HepG2 (cell line): ENCODE data around the gene ATP2B2. TPM values are rescaled to one million over a fixed set of nuclear protein-coding genes. Genes with fewer than 3 reads are reported as not detected.
A peak's percentile ranks its signal among the peaks of the same experiment; 100 is the strongest.

Experiments used
- BCL3 ChIP-seq: sonication (generic); formaldehyde crosslinking; IDR thresholded peaks from 2 replicates; pipeline ENCODE4 v1.5.1; 2020; ENCODE audit warnings: mild to moderate bottlenecking, missing genetic modification reagents, moderate library complexity
- CSRNP2 ChIP-seq: sonication (generic); formaldehyde crosslinking; conservative IDR thresholded peaks from 2 replicates; pipeline ENCODE4 v1.8.0; 2022; ENCODE audit warnings: low read depth, missing genetic modification reagents
- CTCF ChIP-seq: sonication (generic); formaldehyde crosslinking; IDR thresholded peaks from 2 replicates; pipeline ENCODE4 v1.5.0; 2020; ENCODE audit warnings: mild to moderate bottlenecking, missing genetic modification reagents, moderate library complexity
- ETV6 ChIP-seq: sonication (generic); formaldehyde crosslinking; conservative IDR thresholded peaks from 2 replicates; pipeline ENCODE4 v1.4.0; 2020; ENCODE audit warnings: missing genetic modification reagents
- HOXA9 ChIP-seq: sonication (generic); formaldehyde crosslinking; IDR thresholded peaks from 2 replicates; pipeline ENCODE4 v1.8.1; 2022; ENCODE audit warnings: missing genetic modification reagents, mild to moderate bottlenecking, moderate library complexity, borderline replicate concordance
- JUNB ChIP-seq: sonication (generic); formaldehyde crosslinking; IDR thresholded peaks from 2 replicates; pipeline ENCODE4 v1.8.0; 2022; ENCODE audit warnings: missing genetic modification reagents, mild to moderate bottlenecking, borderline replicate concordance
- KLF11 ChIP-seq: IDR thresholded peaks from 2 replicates; pipeline ENCODE4 v1.6.1; 2016; ENCODE audit warnings: missing compliant biosample characterization
- NR2F2 ChIP-seq: IDR thresholded peaks from 2 replicates; pipeline ENCODE4 v1.6.1; 2012; ENCODE audit warnings: low read depth, inconsistent platforms, borderline replicate concordance
- PAX8 ChIP-seq: sonication (generic); formaldehyde crosslinking; IDR thresholded peaks from 2 replicates; pipeline ENCODE4 v1.8.0; 2022; ENCODE audit warnings: mild to moderate bottlenecking, missing genetic modification reagents, borderline replicate concordance
- REPIN1 ChIP-seq: sonication (generic); formaldehyde crosslinking; IDR thresholded peaks from 2 replicates; pipeline ENCODE4 v1.8.0; 2022; ENCODE audit warnings: missing genetic modification reagents, low read depth, mild to moderate bottlenecking, borderline replicate concordance
- SALL1 ChIP-seq: sonication (generic); formaldehyde crosslinking; IDR thresholded peaks from 2 replicates; pipeline ENCODE4 v1.8.0; 2022; ENCODE audit warnings: mild to moderate bottlenecking, missing genetic modification reagents
- SOX6 ChIP-seq, 2 experiments: fragments of 450-650 bp in 1 of 2; sonication (generic) in 1 of 2; formaldehyde crosslinking in 1 of 2; IDR thresholded peaks; 2 replicates each; pipeline versions ENCODE4 v1.4.0 to v1.6.1; 2017 to 2020; ENCODE audit warnings: antibody characterized with exemption in 1 of 2, mild to moderate bottlenecking in 1 of 2, missing genetic modification reagents in 1 of 2
- STAG1 ChIP-seq: sonication (generic); formaldehyde crosslinking; IDR thresholded peaks from 2 replicates; pipeline ENCODE4 v1.4.0; 2020; ENCODE audit warnings: missing genetic modification reagents
- THAP7 ChIP-seq: sonication (generic); formaldehyde crosslinking; IDR thresholded peaks from 2 replicates; pipeline ENCODE4 v1.8.1; 2023; ENCODE audit warnings: mild to moderate bottlenecking, missing genetic modification reagents
- ZNF207 ChIP-seq: fragments of 450-650 bp; IDR thresholded peaks from 2 replicates; pipeline ENCODE4 v1.6.1; 2016; ENCODE audit warnings: antibody characterized with exemption, borderline replicate concordance
- ZNF256 ChIP-seq: sonication (generic); formaldehyde crosslinking; conservative IDR thresholded peaks from 2 replicates; pipeline ENCODE4 v1.4.0; 2020; ENCODE audit warnings: missing genetic modification reagents
- ZNF275 ChIP-seq: sonication (generic); formaldehyde crosslinking; IDR thresholded peaks from 2 replicates; pipeline ENCODE4 v1.8.0; 2022; ENCODE audit warnings: missing genetic modification reagents, mild to moderate bottlenecking, inconsistent platforms, borderline replicate concordance
- ZNF33A ChIP-seq: sonication (generic); formaldehyde crosslinking; IDR thresholded peaks from 2 replicates; pipeline ENCODE4 v1.5.1; 2020; ENCODE audit warnings: missing genetic modification reagents, mild to moderate bottlenecking, moderate library complexity, borderline replicate concordance
- ZNF414 ChIP-seq: sonication (generic); formaldehyde crosslinking; IDR thresholded peaks from 2 replicates; pipeline ENCODE4 v1.5.0; 2020; ENCODE audit warnings: missing genetic modification reagents
- ZNF501 ChIP-seq: sonication (generic); formaldehyde crosslinking; IDR thresholded peaks from 2 replicates; pipeline ENCODE4 v1.5.1; 2020; ENCODE audit warnings: mild to moderate bottlenecking, moderate library complexity, missing genetic modification reagents
- ZNF614 ChIP-seq: IDR thresholded peaks from 2 replicates; pipeline ENCODE4 v1.6.1; 2018; ENCODE audit warnings: missing biosample characterization, missing genetic modification reagents, inconsistent platforms, borderline replicate concordance
- ZNF883 ChIP-seq: sonication (generic); formaldehyde crosslinking; IDR thresholded peaks from 2 replicates; pipeline ENCODE4 v1.5.1; 2020; ENCODE audit warnings: mild to moderate bottlenecking, missing genetic modification reagents; ENCODE audit errors: not compliant biosample characterization
- polyA plus RNA-seq, 8 experiments: library from polyadenylated mRNA; depleted of rRNA in 3 of 8; stranded (reverse) in 7 of 8; unstranded in 1 of 8; fragments of >200 nt; fragmentation: Illumina TruSeq in 4 of 8; extraction: Trizol in 4 of 8; gene quantifications; 2 replicates each; pipeline versions ENCODE4 v1.2.1 to v1.2.3, GENCODE V29; 2011 to 2016; ENCODE audit warnings: low read depth in 4 of 8, missing spikeins in 1 of 8, mixed read lengths in 1 of 8; ENCODE audit not compliant: insufficient read depth in 1 of 8
- total RNA-seq, 5 experiments: library from RNA; depleted of rRNA; stranded (reverse); fragments of >200 nt; fragmentation: Illumina TruSeq; extraction: Trizol; gene quantifications; 2 replicates each; pipeline ENCODE4 v1.2.3, GENCODE V29; 2016; ENCODE audit warnings: low read depth in 1 of 5

Gene ATP2B2
- total and polyA plus RNA-seq, 2 of the 13 experiments (the other 11 are each of a cell fraction or from before 2014, with no cell fraction given): 1.5 to 2.3 TPM

GRCh38 chr3:10515884-10516495 lies 10.6 kb upstream of the ATP2B2 start (continued):
- TF ChIP-seq ZNF207 (no peak), CTCF (CRISPR knock-in tag) (peak; percentile 73), HOXA9 (CRISPR knock-in tag) (no peak), STAG1 (CRISPR knock-in tag) (peak; percentile 70), SOX6 (IDR thresholded peaks at IDR 0.05) (no peak), SOX6 (CRISPR knock-in tag; IDR thresholded peaks at IDR 0.05) (0 out of 2 replicates have a peak, but pooled peaks have one; percentile 18), BCL3 (CRISPR knock-in tag) (0 out of 2 replicates have a peak, but pooled peaks have one; percentile 35), CSRNP2 (CRISPR knock-in tag) (no peak), JUNB (CRISPR knock-in tag) (no peak), KLF11 (no peak), ZNF256 (CRISPR knock-in tag) (no peak), ZNF883 (CRISPR knock-in tag) (peak; percentile 50), ETV6 (CRISPR knock-in tag) (no peak), NR2F2 (no peak), ZNF275 (CRISPR knock-in tag) (no peak), ZNF501 (CRISPR knock-in tag) (0 out of 2 replicates have a peak, but pooled peaks have one; percentile 35), ZNF33A (CRISPR knock-in tag) (no peak), PAX8 (CRISPR knock-in tag) (no peak), ZNF614 (CRISPR knock-in tag) (no peak), REPIN1 (no peak), THAP7 (CRISPR knock-in tag) (no peak), SALL1 (CRISPR knock-in tag) (peak; percentile 32; the same call in 1 of the 2 replicates), ZNF414 (no peak)
